Choroid plexus epithelial cell (primary cell): Measurements from ENCODE around the gene TSLP.

Source experiments
- DNase-seq: peaks from one replicate; pipeline ENCODE4 v3.0.0-alpha.2; 2010; ENCODE audit warnings: low read depth
- H3K4me3 ChIP-seq: 2 replicates; pipeline ENCODE4 v1.5.1; 2011; ENCODE audit warnings: low read depth, mild to moderate bottlenecking, control low read depth, low read length, moderate library complexity
- CTCF ChIP-seq: conservative IDR thresholded peaks from 2 replicates; pipeline ENCODE4 v1.5.1; 2011; ENCODE audit warnings: low read depth, mild to moderate bottlenecking, control low read depth, inconsistent platforms, low read length, moderate library complexity

Gene TSLP

GRCh38 chr5:111116550-111116949 is 45.0 kb downstream of the TSLP start:
- no peak for TF ChIP-seq CTCF
- no peak for DNase-seq
- no peak overlapping the region for H3K4me3 ChIP-seq

GRCh38 chr5:111117136-111117535 is 45.6 kb downstream of the TSLP start:
- TF ChIP-seq CTCF = no peak
- H3K4me3 ChIP-seq = no peak overlapping the region
- peak; percentile 41 for DNase-seq

GRCh38 chr5:111119221-111119620 is 47.7 kb downstream of the TSLP start:
- no peak for TF ChIP-seq CTCF
- DNase-seq = no peak

GRCh38 chr5:111119856-111120255 is 48.3 kb downstream of the TSLP start:
- no peak for DNase-seq
- no peak overlapping the region for H3K4me3 ChIP-seq
- TF ChIP-seq CTCF = no peak

More at GRCh38 chr5:111119221-111119620, 47.7 kb downstream of the TSLP start:
- no peak overlapping the region for H3K4me3 ChIP-seq

- no peak for TF ChIP-seq CTCF
- DNase-seq = no peak
- no peak overlapping the region for H3K4me3 ChIP-seq
Observed at GRCh38 chr5:111120911-111121310, 49.4 kb downstream of the TSLP start.

GRCh38 chr5:111121926-111122325 is 50.4 kb downstream of the TSLP start:
- DNase-seq = no peak
- TF ChIP-seq CTCF = no peak

GRCh38 chr5:111122398-111122797 is 50.9 kb downstream of the TSLP start:
- no peak for DNase-seq
- TF ChIP-seq CTCF = no peak
- H3K4me3 ChIP-seq = no peak overlapping the region

More at GRCh38 chr5:111121926-111122325, 50.4 kb downstream of the TSLP start:
- no peak overlapping the region for H3K4me3 ChIP-seq
